A549 (cell line): ENCODE data around the gene COMMD9.

ENCODE experiments used
- CEBPB ChIP-seq, 2 experiments: fragments of >200 bp in 1 of 2; sonication (Bioruptor Twin) in 1 of 2; formaldehyde crosslinking in 1 of 2; IDR thresholded peaks; 2 replicates each; pipeline ENCODE4 v1.6.1; 2012 to 2016
- CTCF ChIP-seq: fragments of >200 bp; sonication (Bioruptor Twin); formaldehyde crosslinking; IDR thresholded peaks from 3 replicates; pipeline ENCODE4 v1.5.1; 2016
- KDM1A ChIP-seq: fragments of 200-600 bp; sonication (generic); IDR thresholded peaks from 2 replicates; pipeline ENCODE4 v1.6.1; 2016; ENCODE audit warnings: low read depth, mild to moderate bottlenecking
- MAX ChIP-seq: IDR thresholded peaks from 2 replicates; pipeline ENCODE4 v1.6.1; 2012
- NPAS2 ChIP-seq: fragments of 250-450 bp; sonication (Bioruptor Pico); IDR thresholded peaks from 2 replicates; pipeline ENCODE4 v1.8.0; 2022; ENCODE audit warnings: mild to moderate bottlenecking, moderate library complexity, borderline replicate concordance
- POLR2A ChIP-seq: IDR thresholded peaks from 2 replicates; pipeline ENCODE4 v1.6.1; 2012; ENCODE audit warnings: mild to moderate bottlenecking, low read length
- RAD21 ChIP-seq, 2 experiments: fragments of >200 bp in 1 of 2; sonication (Bioruptor Twin) in 1 of 2; formaldehyde crosslinking in 1 of 2; IDR thresholded peaks in 1 of 2; conservative IDR thresholded peaks in 1 of 2; 2 replicates in 1 of 2; 3 replicates in 1 of 2; pipeline ENCODE4 v1.6.1; 2012 to 2018; ENCODE audit warnings: inconsistent platforms in 1 of 2
- RCOR1 ChIP-seq: fragments of 150-350 bp; IDR thresholded peaks from 2 replicates; pipeline ENCODE4 v1.6.1; 2014; ENCODE audit warnings: antibody characterized with exemption, low read length, low read depth
- SMC3 ChIP-seq: fragments of >200 bp; sonication (Bioruptor Twin); formaldehyde crosslinking; IDR thresholded peaks from 3 replicates; pipeline ENCODE4 v1.6.1; 2018; ENCODE audit warnings: inconsistent platforms
- TP53 ChIP-seq: fragments of 250-450 bp; sonication (Bioruptor Pico); IDR thresholded peaks from 2 replicates; pipeline ENCODE4 v1.5.0; 2021; ENCODE audit warnings: mild to moderate bottlenecking, moderate library complexity
- ZNF302 ChIP-seq: fragments of 250-450 bp; sonication (Bioruptor Pico); IDR thresholded peaks from 2 replicates; pipeline ENCODE4 v1.9.0; 2021; ENCODE audit warnings: inconsistent platforms, mild to moderate bottlenecking, moderate library complexity

- TF ChIP-seq CTCF: no peak
- no peak for TF ChIP-seq POLR2A
- TF ChIP-seq KDM1A: no peak
- TF ChIP-seq RCOR1: no peak
- no peak for TF ChIP-seq MAX
- TF ChIP-seq RAD21 (conservative IDR thresholded peaks at IDR 0.05 in 1 of 2, IDR thresholded peaks at IDR 0.05 in 1 of 2): no peak
- TF ChIP-seq ZNF302 (CRISPR knock-in tag): no peak
- no peak for TF ChIP-seq TP53 (CRISPR knock-in tag)
- TF ChIP-seq SMC3: no peak
- TF ChIP-seq NPAS2: no peak
- TF ChIP-seq CEBPB (IDR thresholded peaks at IDR 0.05): no peak
These were observed 58.2 kb downstream of the COMMD9 start for GRCh38 chr11:36230779-36231699.
